CD4-positive, alpha-beta T cell treated with Interleukin-10 for 1 hour (primary cell): ENCODE results near the gene VBP1.
"Not testable (repeated sequence)": the region's sequence is repeated elsewhere in the genome, so short reads cannot be mapped to it uniquely, and the experiment has no call there.

Experiments
- DNase-seq: peaks from one replicate; pipeline ENCODE4 v3.0.0-alpha.2; 2020

Gene VBP1

GRCh38 chrX:155216179-155216939 is at the start of gene VBP1:
Gene VBP1, plus strand, starts transcription at chrX:155216460. Its CDS starts 23 bp downstream, at chrX:155216483.
- peak; percentile 90 for DNase-seq

DNA sequence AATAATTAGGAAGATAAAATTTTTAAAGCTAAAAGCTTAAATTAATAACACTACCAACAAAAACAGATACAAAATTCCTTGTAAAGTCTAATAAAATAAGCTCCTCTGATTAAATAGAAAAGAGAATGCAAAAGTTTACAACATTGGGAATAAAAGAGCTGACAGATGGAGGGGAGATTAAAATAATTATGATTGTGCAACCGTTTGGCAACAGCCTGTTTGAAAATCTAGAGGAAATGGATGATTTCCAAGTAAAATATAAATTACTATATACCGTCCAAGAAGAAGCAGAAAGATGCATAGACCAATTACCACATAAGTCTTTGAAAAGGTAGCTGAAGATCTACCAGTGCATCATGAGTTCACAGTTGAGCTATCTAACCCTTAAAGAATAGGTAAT is 46.4 kb upstream of the VBP1 start:
- DNase-seq = no peak

- DNase-seq = peak; percentile 0
Measured at GRCh38 chrX:155179346-155179997, 36.8 kb upstream of the VBP1 start.

DNA sequence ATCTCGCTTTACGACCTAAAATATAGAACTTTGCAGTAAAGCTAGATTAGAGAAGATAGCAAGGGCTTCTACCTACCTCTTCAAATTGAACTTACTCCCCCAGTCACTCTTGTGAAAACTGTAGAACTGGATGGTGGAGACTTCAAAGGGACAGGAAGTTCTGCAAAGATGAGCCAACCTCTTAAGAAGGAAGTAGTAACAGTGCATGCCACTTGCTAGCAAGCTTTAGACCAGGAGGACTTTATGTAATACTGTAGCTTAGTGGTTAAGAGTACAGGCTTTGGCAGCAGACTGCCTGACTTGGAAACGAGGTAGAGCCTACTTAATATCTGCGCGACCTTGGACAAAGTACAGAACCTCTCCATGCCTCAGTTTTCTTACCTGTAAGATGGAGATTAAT is 27.5 kb upstream of the VBP1 start:
- peak; percentile 65 for DNase-seq

DNA sequence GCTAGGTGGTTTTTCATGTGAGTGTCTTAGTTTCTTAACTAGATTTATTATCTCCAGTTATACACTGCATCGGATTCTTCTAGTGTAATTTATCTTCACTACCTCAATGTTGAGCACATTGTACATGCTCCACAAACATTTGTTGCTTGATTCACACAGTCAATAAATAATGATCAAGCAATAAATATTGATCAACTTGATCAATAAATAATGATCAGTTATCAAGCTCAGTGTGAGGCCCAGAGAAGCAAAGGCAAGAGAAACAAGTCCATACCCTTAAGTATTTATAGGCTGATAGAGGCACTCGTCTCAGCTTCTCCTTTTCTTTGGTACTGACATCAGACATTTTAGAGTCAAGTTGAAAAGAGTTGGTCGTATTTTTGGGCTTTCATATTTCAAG is 5.1 kb upstream of the VBP1 start:
- no peak for DNase-seq

DNA sequence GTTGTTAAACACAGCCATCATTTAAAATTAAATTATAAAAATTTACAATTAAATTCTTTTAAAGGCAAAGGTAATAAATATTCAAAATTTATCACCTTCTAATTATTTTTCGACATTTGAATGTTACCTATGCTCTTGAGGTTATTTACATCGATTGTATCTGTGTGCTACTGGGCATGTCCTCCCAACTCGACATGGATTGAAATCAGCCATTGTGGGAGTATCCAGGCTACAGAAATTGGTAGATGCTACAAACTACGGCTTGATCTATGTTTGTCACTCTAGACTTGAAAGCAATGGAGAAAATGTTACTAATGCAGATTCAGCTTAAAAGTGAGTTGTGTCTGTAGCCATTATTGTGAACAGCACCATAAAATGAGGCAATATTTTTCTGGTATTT is 2.5 kb upstream of the VBP1 start:
- no peak for DNase-seq

DNA sequence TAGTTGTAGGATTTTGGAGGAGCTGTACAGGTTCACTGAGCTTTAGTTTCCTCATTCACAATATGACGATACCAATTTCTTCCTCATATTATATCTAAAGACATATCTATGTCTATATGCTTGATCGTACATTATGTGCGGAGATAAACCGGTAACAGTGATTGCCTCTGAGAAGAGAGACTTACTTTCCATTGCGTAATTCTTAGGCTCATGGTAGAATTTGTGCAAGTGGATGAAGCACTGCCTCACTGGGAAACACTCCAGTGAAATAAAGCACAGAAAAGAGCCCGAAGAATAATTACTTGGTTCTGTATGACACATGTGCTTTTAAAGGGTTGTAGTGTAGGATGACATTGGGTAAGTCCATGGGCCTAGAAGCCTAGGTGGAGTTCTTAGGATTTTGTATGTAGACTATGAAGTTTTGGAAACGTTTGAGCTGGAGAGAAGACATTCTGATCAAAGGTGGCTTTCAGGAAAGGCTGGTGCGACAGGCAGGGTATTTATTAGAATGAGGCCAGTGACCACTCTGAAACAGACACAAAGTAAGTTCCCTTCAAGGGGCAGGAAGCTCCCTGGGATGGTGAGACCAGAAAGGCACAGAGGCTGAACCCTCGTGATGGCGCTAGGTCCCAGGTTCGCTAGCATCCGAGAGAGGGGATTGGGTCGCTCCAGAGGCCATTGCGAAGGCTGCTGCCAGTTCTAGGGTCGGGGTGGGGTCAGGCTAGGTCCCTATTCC is 649 bp upstream of the VBP1 start:
- DNase-seq = no peak

DNA sequence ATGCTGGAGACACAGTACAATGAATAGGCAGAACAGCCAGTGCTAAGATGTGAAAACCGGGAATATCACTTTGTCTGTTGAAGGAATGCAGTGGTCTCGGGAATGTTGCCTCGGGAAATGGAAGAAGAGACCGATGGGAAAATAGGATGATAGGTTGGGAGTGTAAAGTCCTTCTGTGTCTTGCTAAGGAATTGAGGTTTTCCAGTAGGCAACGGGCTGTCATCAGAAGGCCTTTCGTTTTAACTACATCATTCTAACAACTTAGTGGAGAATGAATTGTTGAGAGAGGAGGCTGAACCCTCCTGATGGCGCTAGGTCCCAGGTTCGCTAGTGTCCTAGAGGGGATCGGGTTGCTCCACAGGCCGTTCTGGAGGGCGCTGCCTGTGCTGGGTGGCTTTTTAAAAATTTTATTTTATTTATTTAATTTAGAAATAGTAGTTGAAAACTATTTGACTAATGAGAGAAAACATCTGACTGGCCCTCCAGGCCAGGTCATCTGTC is 730 bp downstream of the VBP1 start:
- DNase-seq = no peak

DNA sequence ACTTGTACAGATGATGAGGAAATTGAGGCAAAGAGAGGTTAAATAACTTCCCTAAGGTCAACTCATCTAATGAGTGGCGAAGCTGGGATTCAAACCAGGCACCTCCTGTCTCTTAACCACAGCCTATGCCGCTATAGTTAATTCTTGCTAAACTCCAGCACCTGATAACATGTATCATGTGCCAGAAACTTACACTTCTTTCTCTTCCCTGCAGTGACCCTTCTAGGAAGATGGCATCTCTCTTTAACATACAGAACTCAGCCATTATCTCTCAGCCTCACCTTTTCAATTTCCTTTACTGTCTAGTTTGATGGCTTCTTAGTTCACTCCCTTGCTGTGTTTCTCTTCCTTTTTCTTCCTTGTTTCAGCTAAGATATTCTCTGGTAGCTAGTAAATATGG is 2.5 kb downstream of the VBP1 start:
- DNase-seq = no peak

DNA sequence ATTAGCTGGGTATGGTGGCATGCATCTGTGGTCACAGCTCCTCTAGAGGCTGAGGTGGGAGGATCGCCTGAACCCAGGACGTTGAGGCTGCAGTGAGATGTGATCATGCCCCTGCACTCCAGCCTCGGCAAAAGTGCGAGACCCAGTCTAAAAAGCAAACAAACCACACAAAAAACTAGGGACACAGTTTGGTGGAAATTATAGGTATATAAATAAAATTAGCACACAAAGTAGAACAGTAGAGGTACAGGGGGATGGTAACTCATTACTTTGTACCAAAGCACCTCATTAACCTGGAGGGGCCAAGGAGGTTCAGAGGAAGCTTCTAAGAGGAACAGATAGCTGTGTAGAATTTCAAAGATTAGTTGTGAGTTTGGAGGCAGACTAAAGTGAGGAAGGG is 5.1 kb downstream of the VBP1 start:
- no peak for DNase-seq

DNA sequence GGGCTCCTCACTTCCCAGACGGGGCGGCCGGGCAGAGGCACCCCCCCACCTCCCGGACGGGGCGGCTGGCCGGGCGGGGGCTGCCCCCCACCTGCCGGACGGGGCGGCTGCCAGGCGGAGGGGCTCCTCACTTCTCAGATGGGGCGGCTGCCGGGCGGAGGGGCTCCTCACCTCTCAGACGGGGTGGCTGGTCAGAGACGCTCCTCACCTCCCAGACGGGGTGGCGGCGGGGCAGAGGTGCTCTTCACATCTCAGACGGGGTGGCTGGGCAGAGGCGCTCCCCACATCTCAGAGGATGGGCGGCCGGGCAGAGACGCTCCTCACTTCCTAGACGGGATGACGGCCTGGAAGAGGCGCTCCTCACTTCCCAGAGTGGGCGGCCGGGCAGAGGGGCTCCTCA is 7.5 kb downstream of the VBP1 start:
- DNase-seq = not testable (repeated sequence)

DNA sequence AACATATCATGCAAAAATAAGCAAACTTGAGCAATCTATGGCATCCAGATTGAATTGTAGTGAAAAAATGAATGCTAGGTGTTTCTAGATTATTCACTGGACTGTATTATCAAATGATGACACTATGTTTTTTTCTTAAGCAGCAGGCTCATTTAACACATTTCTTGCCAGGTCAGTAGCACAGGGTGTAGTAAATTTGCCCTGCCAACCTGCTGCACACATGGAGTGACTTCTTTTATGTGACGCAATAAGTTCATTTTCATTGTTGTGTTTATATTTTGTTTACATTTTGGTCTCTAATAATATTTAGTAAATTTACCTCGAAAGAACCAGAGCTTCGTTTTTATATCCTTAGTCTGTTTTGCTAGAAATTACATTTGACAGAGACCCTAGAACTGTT is 9.5 kb downstream of the VBP1 start:
- DNase-seq = no peak

DNA sequence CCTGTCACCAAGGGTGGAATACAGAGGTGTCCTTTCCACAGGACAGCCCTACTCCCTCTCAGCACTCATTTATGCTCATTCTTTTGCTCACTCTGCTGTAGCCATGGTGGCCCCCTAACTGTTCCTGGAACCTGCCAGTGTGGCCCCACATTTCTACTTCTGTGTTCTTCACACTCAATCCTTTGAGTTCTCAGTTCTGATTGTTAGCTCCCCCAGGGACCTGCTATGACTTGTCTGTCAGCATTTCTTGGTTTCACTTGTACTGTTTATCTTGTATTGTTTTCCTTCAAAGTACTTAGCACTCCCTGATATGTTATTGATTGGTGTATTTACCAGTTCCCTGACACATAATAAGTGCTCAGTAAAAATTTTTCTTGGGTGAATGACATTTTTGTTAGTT is 14.9 kb downstream of the VBP1 start:
- no peak for DNase-seq

DNA sequence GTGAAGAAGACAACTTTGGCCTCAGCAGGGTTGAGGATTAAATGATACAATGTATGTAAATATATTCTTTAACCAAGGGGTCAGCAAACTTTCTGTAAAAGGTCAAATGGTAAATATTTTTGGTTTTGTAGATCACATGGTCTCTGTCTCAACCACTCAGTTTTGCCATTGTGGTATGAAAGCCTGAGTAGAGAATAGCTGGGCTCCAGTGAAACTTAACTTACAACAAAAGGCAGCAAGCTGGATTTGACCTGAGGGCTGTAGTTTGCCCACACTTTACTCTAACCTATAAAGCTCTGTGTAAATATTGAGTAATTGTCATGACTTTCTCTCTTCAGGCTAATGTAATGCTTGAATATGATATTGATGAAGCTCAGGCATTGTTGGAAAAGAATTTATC is 19.6 kb downstream of the VBP1 start:
- no peak for DNase-seq

GRCh38 chrX:155237719-155238118 is 21.5 kb downstream of the VBP1 start:
- DNase-seq = no peak

GRCh38 chrX:155242300-155242699 is 26.0 kb downstream of the VBP1 start:
- DNase-seq = peak; percentile 4

- DNase-seq = no peak
Measured at GRCh38 chrX:155246748-155247147, 30.5 kb downstream of the VBP1 start.

- no peak for DNase-seq
Measured at GRCh38 chrX:155247497-155247896, 31.2 kb downstream of the VBP1 start.

- no peak for DNase-seq
Measured at GRCh38 chrX:155251391-155251790, 35.1 kb downstream of the VBP1 start.

- DNase-seq = no peak
Measured at GRCh38 chrX:155259752-155260151, 43.5 kb downstream of the VBP1 start.

DNA sequence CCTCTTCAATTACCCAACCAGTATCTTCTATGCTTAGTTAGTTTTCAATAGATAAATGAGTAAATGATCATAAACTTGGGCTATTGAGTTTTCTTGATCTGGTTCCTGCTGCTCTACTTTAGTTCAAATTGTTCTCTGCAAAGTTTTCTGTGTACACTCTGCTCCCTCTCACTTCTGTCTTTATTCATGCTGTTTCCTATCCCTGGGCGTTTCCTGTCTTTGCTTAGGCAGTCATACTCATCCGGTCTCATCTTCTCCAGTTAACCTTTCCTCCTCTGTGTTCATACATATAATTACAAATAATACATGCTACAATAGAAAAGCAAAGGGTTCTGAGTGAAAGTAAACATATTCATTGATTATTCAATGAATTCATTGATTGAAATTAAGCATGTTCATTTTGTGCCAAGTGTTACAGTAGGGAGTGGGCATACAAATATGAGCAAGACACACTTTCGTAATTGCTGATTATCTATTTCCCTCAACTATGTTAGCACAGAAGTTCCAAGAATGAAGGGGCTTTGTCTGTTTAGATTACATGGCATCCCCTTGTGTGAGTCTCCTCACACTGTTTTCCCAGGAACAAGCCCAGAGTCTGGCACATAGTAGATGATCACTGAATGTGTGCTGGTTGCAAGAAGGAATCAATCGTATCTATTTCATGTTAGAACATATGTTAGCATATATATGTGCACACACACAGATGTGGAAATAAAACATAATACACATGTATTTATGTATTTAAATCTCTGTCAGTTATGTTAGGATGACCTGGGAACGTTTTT is 46.9 kb downstream of the VBP1 start:
- DNase-seq = peak; percentile 28

DNA sequence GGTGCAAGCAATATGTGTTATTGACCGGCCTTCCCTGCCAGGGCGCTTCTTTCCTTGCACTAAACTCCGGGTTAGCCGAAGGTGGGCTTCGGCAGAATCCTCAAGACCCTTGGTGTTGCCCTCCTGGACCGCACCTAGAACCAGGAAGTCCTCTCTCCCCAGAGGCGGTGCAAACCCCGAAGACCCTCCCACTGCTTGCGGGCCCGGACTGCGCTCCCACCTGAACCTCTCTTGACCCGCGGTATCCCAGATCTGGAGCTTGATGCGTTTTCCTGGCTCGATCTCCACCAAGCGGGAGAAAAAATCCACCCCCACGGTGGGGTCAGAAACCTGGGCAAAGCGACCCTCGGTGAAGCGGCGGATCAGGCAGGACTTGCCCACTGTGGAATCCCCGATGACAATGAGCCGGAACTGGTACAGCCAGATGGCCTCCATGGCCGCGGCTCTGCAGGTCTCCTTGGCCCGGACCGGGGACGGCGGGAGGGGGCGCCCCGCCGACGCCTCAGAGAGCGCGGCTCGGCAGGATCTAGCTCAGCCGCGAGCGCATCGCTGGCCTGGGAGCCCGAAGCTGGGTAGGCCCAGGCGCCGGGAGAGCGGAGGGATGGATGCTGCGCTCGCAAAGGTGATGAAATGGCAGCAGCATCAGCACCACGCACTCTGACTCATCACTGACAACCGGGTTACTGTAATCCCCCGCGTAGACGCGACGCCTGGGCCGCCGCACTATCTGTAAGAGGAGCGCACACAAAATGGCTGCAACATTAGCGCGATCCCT is 47.8 kb downstream of the VBP1 start, which contains the start of gene RAB39B:
TSS of gene RAB39B (minus strand) at position 638 of the 775 bp plus-strand sequence. CDS start at position 435, 203 bp downstream.
- peak; percentile 70 for DNase-seq
